Stomach (tissue), 9 donors: ENCODE data around the gene E2F2. TPM values are rescaled to one million over a fixed set of nuclear protein-coding genes. Genes with fewer than 3 reads are reported as not detected.

Experiments
- DNase-seq, 2 donors: peaks; one replicate each; pipeline versions ENCODE4 v3.0.0 to v3.0.0-alpha.2; 2013 to 2019
- H3K27ac ChIP-seq, 5 donors: fragments of 200-600 bp in 4 of 5; sonication (generic) in 4 of 5; one replicate each; pipeline ENCODE4 v1.5.1; 2013 to 2019; ENCODE audit warnings: mild to moderate bottlenecking in 1 of 5, moderate library complexity in 1 of 5
- H3K27me3 ChIP-seq, 3 donors: fragments of 200-600 bp; sonication (generic); one replicate each; pipeline ENCODE4 v1.5.1; 2017 to 2019; ENCODE audit warnings: mixed run types in 1 of 3
- H3K36me3 ChIP-seq, 4 donors: fragments of 200-600 bp; sonication (generic); 1 replicate in 3 of 4; 2 replicates in 1 of 4; pipeline ENCODE4 v1.5.1; 2016 to 2019
- H3K4me1 ChIP-seq, 4 donors: fragments of 200-600 bp; sonication (generic); one replicate each; pipeline ENCODE4 v1.5.1; 2016 to 2019
- H3K4me3 ChIP-seq, 4 donors: fragments of 200-600 bp; sonication (generic) in 3 of 4; one replicate each; pipeline ENCODE4 v1.5.1; 2016 to 2019; ENCODE audit warnings: mild to moderate bottlenecking in 1 of 4
- H3K9me3 ChIP-seq, 4 donors: fragments of 200-600 bp; sonication (generic); one replicate each; pipeline ENCODE4 v1.5.1; 2016 to 2019
- CTCF ChIP-seq, 7 experiments: fragments of 450-650 bp in 4 of 7; fragments of 200-600 bp in 3 of 7; sonication (generic) in 3 of 7; IDR thresholded peaks; one replicate each; pipeline ENCODE4 v1.5.1; 2016 to 2019; ENCODE audit warnings: antibody characterized with exemption in 7 of 7, control low read depth in 2 of 7, mild to moderate bottlenecking in 1 of 7
- EP300 ChIP-seq: sonication (generic); formaldehyde crosslinking; IDR thresholded peaks from one replicate; pipeline ENCODE4 v1.6.1; 2017; ENCODE audit warnings: antibody characterized with exemption
- POLR2A ChIP-seq, 4 donors: fragments of 450-650 bp; IDR thresholded peaks; one replicate each; pipeline ENCODE4 v1.6.1; 2016; ENCODE audit warnings: antibody characterized with exemption in 4 of 4, control low read depth in 2 of 4, mild to moderate bottlenecking in 1 of 4, moderate library complexity in 1 of 4
- POLR2AphosphoS5 ChIP-seq, 3 donors: sonication (generic); formaldehyde crosslinking; IDR thresholded peaks; one replicate each; pipeline ENCODE4 v1.6.1; 2016; ENCODE audit warnings: antibody characterized with exemption in 3 of 3
- WGBS, 5 donors: extraction: QIAGEN DNeasy Blood & Tissue Kit in 3 of 5; methylation state at CpG; one replicate each; pipeline versions ENCODE4 v1.1.5 to v1.1.7; 2013 to 2018; 5-methylcytosine and 5-hydroxymethylcytosine counted together
- intact Hi-C: fragments of 100-400 bp; cut with DNase I; formaldehyde crosslinking; loops from one replicate; pipeline ENCODE4 v1.15.1; 2023; ENCODE audit warnings: low total_unique reads
- polyA plus RNA-seq, 3 donors: library from polyadenylated mRNA; stranded (reverse); fragments of 200-250 nt; gene quantifications; one replicate each; pipeline ENCODE4 v1.2.3, GENCODE V29; 2013
- total RNA-seq, 5 donors: library from RNA; depleted of rRNA; stranded (reverse); fragments of >200 nt; gene quantifications; one replicate each; pipeline versions ENCODE4 v1.1.0 to v1.2.3, GENCODE V29; 2014 to 2016
- donor health status: healthy with polysubstance abuse.
- donor health status: Bipolar disorder and iron deficiency.
- donor health status: healthy.

Gene E2F2
- total and polyA plus RNA-seq, 8 donors: 0.58 to 27.8 (median 2.5) TPM

- DNase-seq: no peak
- H3K27ac ChIP-seq: no peak overlapping the region
- H3K4me3 ChIP-seq: no peak overlapping the region
- H3K36me3 ChIP-seq: peaks cover 0 to 19% (median 16%) of the 10 kb centered on the region in 4 donors
- no peaks in the 10 kb centered on the region for H3K9me3 ChIP-seq
- no peaks in the 10 kb centered on the region for H3K4me1 ChIP-seq
- 56 to 69% (median 67%) methylated on average over 2 of the region's 2 CpGs for WGBS, 5 donors
- no peaks in the 10 kb centered on the region for H3K27me3 ChIP-seq
- TF ChIP-seq POLR2A (IDR thresholded peaks at IDR 0.05): no peak
- TF ChIP-seq CTCF (IDR thresholded peaks at IDR 0.05): no peak
- TF ChIP-seq POLR2AphosphoS5 (IDR thresholded peaks at IDR 0.05): no peak
- no peak for TF ChIP-seq EP300
- intact Hi-C loops: no loop called here
Observed at GRCh38 chr1:23459338-23459757, 71.7 kb downstream of the E2F2 start.

Other genes with a start within 250 kb of the E2F2 start
- 100 to 1,000 TPM in 1 of 5 donors, 10 to 100 TPM in 4; 27.8 to 182 (median 41.5) TPM for gene HNRNPR, start 186.9 kb downstream of the E2F2 start, total RNA-seq
- gene HNRNPR, start 186.9 kb downstream of the E2F2 start, polyA plus RNA-seq: 10 to 100 TPM; 54.9 to 77.0 (median 58.8) TPM
- 10 to 100 TPM in 3 of 5 donors, 1 to 10 TPM in 2; 7.0 to 29.9 (median 17.1) TPM for gene ZNF436, start 161.4 kb downstream of the E2F2 start, total RNA-seq
- 10 to 100 TPM in 1 of 3 donors, 1 to 10 TPM in 2; 3.1 to 11.4 (median 6.6) TPM for gene ZNF436, start 161.4 kb downstream of the E2F2 start, polyA plus RNA-seq
- 100 to 1,000 TPM in 2 of 5 donors, 10 to 100 TPM in 3; 44.9 to 155 (median 91.1) TPM for gene TCEA3, start 106.5 kb downstream of the E2F2 start, total RNA-seq
- gene TCEA3, start 106.5 kb downstream of the E2F2 start, polyA plus RNA-seq: 100 to 1,000 TPM in 1 of 3 donors, 10 to 100 TPM in 2; 44.1 to 133 (median 75.6) TPM
- gene ASAP3, start 47.1 kb downstream of the E2F2 start, total RNA-seq: 100 to 1,000 TPM in 1 of 5 donors, 10 to 100 TPM in 4; 29.2 to 228 (median 45.5) TPM
- 10 to 100 TPM; 24.9 to 27.7 (median 25.1) TPM for gene ASAP3, start 47.1 kb downstream of the E2F2 start, polyA plus RNA-seq
- gene ID3, start 28.3 kb upstream of the E2F2 start, total RNA-seq: 1,000 to 10,000 TPM in 1 of 5 donors, 100 to 1,000 TPM in 3, 10 to 100 TPM in 1; 90.6 to 1,101 (median 120) TPM
- 100 to 1,000 TPM in 2 of 3 donors, 10 to 100 TPM in 1; 79.4 to 226 (median 139) TPM for gene ID3, start 28.3 kb upstream of the E2F2 start, polyA plus RNA-seq
- 1,000 to 10,000 TPM in 1 of 5 donors, 100 to 1,000 TPM in 4; 255 to 1,618 (median 778) TPM for gene RPL11, start 160.6 kb upstream of the E2F2 start, total RNA-seq
- gene RPL11, start 160.6 kb upstream of the E2F2 start, polyA plus RNA-seq: 1,000 to 10,000 TPM; 3,493 to 4,094 (median 3,871) TPM
- 10 to 100 TPM in 4 of 5 donors, 1 to 10 TPM in 1; 7.2 to 54.0 (median 32.5) TPM for gene ELOA, start 212.2 kb upstream of the E2F2 start, total RNA-seq
- gene ELOA, start 212.2 kb upstream of the E2F2 start, polyA plus RNA-seq: 10 to 100 TPM; 19.1 to 28.1 (median 22.6) TPM
- gene PITHD1, start 247.2 kb upstream of the E2F2 start, total RNA-seq: 10 to 100 TPM; 18.1 to 62.0 (median 34.5) TPM
- gene PITHD1, start 247.2 kb upstream of the E2F2 start, polyA plus RNA-seq: 10 to 100 TPM; 35.2 to 52.1 (median 47.5) TPM